Glomerular visceral epithelial cell (primary cell): Measurements from ENCODE around the gene PLEKHA5.
A peak's percentile ranks its signal among the peaks of the same experiment; 100 is the strongest.

Experiments used
- DNase-seq: peaks from one replicate; pipeline ENCODE4 v3.0.0-alpha.2; 2016; ENCODE audit errors: extremely low spot score

The PLEKHA5 gene

DNA sequence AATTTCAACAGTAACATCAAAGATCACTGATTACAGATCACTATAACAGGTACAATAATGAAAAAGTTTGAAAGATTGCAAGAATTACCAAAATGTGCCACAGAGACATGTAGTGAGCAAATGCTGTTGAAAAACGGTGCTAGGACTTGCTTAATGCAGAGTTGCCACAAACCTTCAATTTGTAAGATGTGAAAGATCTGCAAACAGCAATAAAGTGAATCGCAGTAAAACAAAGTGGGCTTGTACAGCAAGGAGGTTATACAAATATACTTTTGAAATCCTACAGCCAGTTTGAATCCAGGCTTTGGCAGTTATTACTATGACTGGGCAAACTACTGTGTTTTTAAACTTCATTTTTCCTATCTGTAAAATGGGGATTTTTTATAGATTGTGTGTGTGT lies 1.0 kb upstream of the PLEKHA5 start:
- DNase-seq = no peak

DNA sequence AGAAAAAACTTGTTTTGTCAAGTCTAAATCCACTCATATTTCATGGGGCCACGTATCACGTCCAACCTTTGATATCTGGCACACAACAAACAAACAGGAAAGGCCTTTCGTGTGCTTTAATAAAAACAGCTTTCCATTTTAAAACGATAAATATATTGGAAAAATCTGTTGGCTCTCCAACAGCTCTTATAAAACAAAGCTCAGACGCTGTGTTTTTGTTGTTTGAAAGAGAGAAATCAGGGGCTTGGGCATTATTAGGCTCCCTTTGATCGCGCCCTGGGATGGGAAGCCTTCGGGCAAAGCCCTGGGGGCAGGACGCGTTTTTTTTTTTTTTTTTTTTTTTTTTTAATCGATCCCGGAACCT lies 429 bp upstream of the PLEKHA5 start:
- DNase-seq = no peak

DNA sequence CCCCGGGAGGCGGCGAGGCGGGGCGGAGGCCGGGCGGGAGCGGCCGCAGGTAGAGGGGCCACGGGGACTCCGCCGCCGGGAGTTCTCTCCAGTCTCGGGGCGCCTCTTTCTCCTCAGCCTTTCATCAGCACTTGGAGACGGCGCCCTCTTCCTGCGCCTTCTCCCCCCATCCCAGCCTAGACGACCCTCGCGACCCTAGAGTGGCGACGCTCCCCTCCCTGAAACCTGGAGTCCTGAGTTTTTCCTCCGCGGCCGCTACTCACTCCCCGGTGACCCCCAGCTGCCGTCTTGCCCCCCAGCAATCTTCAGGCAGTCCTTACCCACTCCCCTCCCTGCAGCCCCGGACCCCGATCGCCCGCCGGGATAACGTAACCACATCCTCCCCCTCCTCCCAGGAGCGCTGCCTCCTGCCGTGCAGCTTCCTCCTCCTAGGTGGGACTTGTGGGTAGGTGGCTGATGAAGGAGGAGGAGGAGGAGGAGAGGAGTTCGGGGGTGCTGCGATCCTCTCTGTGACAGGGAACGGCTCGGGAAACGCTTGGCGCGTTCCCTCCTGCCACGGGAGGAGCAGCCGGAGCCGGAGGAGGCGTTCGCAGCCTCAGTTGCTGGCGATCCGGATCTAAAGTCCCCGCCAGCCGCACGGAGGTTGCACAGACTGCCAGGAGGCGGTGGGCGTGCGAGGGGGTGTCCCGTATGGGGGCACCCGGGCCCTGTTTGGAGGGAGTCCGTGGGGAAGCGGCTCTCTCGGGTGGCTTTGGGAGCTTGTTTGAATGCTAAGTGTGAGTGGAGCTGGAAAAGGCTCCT lies 891 bp downstream of the PLEKHA5 start:
- DNase-seq = peak; percentile 61

DNA sequence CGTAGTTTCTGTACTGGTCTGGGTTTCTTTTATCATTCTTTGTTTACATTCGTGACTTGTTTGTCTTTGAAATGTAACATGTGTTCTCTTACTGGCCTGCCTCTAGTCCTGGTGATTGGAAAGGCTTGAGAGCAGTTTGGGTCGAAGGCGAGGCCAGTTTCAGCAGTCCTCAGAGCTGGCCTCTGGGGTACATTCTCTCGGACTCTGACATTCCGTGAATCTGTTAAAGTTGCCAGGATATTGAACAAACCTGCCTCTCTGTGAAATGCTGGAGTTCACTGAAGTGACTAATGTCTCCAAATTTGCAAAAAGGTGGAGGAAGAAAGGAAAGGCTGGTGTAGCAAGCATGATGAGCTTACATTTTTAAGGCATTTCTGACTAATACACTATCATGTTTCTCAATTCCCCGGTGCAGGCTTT lies 1.5 kb downstream of the PLEKHA5 start:
- peak; percentile 45 for DNase-seq

DNA sequence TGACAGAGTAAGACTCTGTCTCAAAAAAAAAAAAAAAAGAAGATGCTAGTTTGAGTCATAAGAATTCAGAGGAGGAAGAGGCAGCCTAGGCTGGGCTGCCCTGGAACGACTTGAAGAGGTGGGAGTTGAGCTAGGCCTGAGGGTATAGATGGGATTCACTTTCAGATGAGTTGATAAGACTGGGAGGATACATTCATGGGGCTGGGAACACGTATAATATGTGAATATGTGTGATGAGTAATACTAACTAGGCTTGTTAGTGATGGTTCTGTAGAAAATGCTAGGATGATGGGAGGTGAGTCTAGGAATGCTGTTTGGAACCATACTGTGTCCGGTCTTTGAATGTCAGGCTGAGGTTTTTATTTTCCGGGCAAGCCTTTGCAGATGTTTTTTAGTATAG lies 9.0 kb downstream of the PLEKHA5 start:
- DNase-seq = no peak

DNA sequence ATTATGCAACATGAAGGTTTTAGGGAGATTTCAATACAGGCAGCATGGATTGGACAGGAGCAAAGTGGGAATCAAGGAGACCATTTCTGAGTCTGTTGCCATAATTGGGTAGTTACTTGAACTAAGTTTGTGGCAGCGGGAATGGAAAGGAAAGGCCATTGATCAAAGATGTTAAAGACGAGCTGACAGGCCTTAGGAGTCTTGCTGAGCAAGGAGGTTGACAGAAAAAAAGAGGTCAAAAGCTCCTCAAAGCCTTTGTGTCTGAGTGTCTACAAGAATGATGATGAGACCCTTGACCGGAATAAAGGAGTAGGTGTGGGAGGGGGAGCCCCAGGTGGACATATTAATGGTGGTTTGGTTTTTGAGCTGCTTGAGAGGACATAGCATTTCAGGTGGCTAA lies 9.4 kb downstream of the PLEKHA5 start:
- no peak for DNase-seq

DNA sequence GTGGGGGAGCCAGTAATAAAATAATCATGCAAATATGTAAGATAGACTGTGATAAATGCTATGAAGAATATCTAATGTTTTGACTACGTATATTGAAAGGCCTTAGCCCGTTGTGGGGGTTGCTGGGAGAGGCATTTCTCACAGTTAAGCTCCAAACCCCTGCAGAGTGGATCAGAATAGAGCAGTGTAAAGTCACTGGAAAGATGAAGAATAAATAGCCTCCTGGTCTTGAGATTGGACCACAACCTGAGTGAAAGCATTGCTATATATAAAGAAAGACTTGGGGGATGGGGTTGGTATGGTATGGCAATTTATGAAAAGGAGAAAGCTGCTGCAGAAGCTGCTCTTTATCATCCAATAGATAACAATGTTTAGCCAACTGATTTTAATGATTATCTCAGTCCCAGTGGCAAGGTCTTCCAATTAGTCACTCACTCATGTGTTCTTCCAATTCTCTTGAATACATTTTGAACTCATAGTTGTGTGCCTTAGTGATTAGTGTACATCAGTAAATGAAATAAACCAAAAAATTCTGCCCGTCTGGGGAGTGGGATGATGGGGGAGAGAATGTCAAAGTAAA lies 10.2 kb downstream of the PLEKHA5 start:
- DNase-seq = no peak

DNA sequence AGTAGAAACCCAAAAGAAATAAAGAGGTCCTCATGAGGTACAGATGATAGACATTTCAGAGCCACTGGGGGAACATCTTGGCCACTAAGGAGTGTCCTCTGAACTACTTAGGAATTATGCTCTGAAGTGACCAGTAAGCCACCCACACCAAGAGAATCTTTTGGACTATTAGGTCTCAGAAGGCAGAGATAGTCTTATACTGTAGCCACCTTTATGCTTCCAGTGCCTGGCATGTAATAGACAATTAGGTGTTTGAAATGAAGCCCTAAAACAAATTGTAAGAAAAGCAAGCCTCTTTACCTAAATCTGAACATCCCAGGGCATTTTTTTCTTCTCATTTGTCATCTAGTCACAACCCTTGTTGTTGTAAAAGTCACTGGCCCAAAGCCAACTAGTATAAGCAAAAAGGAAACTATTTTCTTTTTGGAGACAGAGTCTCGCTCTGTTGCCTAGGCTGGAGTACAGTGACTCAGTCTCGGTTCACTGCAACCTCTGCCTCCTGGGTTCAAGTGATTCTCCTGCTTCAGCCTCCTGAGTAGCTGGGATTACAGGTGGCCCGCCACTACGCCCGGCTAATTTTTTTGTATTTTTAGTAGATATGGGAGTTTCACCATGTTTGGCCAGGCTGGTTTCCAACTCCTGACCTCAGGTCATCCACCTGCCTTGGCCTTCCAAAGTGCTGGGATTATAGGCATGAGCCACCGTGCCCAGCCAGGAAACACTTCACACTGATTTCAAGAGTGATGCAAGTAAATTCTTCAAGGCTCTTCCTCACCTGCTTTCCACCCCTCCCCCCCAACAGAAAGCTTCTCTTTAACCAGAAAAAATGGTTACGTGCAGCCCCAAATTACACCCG lies 11.1 kb downstream of the PLEKHA5 start:
- DNase-seq = no peak

DNA sequence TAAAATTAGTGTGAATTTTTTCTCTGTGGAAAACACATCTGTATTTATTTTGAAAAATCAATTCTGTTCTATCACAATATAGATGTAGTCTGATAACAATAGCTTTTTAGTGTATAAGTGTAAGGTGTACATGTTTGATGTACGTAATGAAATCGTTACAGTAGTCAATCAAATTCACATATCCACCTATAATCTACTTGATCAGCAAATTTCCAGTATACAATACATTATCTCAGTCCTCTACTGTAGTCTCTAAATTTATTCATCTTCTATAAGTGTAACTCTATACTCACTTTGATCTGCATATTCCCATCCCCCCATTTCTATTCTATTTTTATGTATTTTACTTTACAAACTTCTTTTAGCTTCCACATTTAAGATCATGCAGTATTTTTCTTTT lies 13.0 kb downstream of the PLEKHA5 start:
- DNase-seq = no peak

DNA sequence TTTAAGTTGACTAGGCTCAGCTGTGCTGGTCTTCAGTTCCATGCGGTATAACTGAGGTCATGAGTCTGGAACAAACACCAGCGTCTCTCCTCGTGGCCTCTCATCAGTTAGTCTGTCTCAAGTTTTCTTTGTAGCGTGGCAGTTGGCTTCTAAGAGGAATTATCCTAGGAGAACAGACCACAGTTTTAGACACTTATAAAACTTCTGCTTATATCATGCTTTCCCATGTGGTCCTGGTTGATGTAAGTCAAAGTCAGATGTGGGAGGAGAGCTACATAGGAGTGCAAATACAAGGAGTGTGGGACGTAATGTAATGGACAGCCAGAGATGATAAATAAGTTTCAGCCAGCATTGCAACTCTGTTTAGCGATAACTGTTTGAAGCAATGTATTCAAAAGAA lies 14.8 kb downstream of the PLEKHA5 start:
- no peak for DNase-seq

DNA sequence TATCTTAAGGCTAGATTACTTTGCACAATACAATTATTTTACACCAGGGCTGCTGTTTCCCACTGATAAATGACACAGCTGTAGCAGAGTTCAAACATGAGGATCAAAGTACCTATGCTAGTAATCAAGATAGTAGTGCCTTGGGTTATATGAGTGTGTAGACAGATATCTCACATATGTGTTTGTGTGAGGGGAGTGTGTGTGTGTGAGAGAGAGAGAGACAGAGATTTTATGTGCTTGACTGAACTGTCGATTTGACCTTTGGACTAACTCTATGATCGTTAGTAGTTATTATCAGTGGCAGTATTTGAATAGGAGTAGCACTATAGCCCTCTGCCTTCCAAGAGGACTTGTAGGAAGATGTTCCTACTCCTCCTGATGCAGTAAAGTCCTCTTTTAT lies 15.5 kb downstream of the PLEKHA5 start:
- DNase-seq = no peak

DNA sequence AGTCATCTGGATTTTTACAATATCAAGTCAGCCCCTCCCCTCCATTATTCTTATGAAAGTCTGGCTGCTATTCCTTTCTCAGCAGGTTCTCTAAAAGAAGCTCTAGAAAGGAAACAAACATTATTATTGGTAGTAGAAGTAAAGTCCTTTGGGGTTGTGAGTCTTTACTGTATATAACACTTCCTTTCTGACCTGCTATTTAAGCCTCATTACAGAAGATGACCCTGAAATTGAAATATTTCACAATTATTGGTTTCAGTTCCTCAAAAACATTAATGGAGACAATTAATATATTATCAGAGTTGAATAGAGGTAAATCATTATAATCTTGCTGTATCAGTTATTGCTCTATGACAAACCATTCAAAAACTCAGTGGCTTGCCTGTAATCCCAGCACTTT lies 19.3 kb downstream of the PLEKHA5 start:
- DNase-seq = no peak

DNA sequence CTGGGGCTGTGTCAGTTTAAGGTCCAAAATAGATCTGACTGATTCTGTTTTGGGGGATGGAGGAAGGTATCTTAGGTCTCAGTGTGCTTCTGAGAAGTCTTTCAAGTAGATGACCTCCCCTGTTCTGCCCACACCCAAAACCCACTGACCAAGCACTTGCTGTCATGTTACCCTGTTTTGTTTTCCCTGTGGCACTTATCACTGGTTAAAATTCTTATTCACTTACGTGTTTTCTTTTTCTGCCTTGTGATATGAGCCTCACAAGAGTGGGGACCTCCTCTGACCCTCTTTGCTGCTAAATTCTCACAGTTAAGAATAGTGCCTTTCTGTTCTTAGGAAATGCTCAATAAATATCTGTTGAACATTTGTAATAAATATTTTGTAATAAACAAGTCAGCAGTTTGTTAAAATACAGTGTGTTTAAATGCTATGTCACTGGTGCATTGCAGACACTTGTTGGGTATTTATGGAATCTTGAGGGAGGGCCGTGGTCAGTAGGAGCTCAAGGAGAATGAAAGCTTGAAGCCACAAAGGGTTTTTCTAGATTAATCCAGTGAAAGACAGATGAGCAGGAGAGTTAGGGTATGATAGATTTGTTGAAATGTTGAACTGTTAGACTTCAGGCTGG lies 20.9 kb downstream of the PLEKHA5 start:
- DNase-seq = peak; percentile 40

DNA sequence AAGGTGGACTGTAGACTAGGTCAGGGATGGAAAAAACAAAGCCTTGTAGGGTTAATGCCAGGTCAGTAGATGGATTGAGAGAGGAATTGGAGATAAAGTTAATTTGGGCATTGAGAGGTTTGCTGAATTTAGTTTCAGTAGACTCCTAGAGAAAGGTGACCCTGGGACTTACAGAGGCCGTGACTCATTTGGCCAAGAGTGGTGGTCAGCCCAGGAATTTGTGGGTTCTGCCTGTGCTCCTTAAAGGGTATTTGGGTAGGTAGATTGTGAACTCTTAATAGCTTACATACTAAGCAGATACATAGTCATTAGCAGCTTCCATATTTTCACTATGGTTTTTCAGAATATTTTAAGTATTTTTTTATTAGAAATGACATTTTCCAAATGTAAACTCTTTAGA lies 21.8 kb downstream of the PLEKHA5 start:
- DNase-seq = peak; percentile 63

DNA sequence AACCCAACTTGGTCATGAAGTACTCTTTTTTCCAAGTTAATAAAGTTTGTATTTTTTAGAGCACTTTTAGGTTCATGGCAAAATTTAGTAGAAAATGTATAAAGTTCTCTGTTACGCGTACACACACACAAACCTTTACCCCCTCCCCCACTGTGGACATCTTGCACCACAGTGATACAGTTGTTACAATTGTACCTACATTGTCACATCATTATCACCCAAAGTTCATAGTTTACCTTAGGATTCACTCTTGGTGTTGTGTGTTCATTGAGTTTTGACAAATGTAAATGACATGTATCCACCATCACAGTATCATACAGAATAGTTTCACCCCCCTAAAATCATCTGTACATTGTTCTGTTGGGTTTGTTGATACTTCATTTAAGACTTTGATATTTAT lies 23.9 kb downstream of the PLEKHA5 start:
- no peak for DNase-seq

DNA sequence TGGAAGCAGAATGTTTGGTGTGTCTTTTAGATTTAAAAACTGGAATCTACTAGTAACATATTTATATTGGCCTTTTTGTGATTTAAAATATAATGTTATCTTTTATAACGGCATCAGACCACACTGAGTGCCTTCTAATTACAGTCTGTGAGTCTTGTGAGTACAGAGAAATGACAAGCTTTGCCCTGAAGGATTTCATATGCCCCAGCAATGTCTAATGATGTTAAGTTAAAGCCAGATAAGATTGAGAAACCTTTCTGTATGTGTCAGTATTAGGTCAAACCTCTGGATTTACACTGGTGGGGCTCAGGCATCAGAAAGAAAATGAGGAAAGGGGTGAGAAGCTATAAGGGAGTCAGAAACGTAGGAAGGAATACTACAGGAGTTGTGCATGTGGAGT lies 25.2 kb downstream of the PLEKHA5 start:
- DNase-seq = no peak

DNA sequence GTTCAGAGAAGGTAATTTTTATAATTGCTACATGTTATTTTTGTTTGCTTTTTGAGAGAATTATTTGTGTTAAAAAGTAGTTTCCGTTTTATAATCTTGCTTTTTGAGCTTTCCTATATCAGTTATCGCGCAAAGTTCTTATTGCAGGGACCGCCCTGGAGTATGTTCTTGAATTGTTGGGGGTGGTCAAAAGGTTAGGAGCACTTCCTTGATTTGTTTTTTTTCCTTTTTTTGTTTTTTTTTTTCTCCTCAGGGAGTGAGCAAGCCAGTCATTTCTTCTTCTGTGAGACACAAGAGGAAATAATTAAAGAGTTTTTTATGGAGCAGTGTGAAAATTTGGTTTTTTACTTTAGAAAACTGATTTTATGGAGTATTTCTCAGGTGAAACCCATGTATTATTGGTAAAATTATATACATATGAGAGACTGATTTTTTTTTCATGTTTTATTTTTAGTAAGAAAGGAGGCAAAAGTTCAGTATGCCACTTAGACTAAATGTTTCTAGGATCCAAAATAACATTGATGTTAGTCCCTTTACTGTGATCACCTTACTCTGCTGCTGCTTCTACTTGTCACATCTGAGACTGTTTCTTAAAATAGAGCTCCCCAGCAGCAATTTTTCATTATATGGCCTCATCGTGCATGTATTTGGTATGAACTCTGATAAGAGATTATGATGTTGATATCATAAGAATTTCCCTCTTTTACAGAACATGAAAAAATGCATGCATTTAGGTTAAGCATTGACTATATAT lies 26.6 kb downstream of the PLEKHA5 start:
- DNase-seq = no peak

DNA sequence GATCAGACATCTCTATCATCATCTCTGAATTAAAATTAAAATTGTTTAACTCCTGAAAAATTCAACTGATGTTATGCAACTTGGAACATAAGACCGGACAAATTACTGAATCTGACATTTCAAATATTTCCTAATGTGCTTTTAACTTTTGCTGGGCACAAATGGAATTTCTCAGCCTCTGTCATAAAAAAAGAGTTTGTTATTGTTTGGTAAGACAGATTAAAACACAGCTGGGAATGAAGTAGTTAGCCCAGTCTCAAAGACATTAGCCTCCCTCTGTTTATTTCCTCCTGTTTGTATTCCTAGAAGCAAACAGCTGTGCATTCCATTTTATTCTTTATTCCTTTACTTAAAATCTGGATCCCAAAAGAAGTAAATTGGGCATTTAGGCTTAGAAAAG lies 29.4 kb downstream of the PLEKHA5 start:
- no peak for DNase-seq

DNA sequence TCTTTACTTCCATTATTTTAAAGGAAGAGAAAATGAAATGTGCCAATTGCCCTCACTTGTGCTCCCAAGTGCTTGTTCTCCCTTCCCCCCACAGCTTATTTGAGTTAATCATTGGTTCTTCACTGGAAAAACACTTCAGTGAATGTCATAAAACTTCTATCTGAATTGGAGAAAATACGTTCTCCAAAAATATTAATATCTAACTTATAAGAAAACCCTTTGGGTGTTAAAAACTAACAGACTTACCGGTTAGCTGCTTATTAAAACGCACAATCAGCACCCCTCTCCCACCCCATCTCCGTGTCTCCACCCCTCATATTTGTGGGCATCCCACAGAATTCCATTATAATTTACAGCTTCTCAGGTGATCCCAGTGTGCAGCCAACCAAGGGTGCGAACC lies 31.7 kb downstream of the PLEKHA5 start:
- peak; percentile 63 for DNase-seq

DNA sequence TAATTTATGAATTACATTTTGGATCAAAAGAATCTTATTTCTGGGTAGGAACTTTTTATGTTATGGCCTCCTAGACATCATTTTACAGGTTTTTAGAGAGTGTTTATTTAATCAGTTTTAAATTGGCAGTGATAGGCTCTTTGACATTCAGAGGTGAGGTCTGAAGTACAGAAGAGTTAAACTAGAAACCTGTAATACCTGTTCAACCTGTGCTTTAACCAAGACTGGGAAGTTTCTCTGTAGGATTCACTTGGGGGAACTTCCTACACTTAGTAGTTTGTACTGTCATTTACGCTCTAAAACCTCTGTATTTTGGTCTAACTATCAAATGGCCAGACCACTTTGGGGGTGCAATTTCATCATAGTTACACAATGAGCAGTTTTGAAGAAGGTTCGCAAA lies 35.9 kb downstream of the PLEKHA5 start:
- no peak for DNase-seq

DNA sequence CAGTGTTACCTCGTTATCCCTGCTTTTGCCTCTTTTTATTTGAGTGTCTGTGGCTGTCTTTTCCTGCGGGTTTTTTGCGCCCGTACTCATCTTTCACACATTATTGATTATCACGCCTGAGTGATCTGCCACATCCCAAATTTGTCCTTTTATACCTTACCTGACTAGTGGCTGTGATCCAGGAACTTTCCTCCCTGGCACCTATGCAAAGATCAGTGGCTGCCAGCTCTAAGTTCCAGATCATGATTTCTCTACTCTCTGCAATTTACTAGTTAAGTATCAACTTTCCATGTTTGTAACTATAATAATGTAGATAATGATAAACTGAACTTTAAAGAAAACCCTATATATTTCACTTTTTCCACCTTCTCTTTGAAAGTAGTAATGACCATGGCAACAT lies 36.9 kb downstream of the PLEKHA5 start:
- no peak for DNase-seq

DNA sequence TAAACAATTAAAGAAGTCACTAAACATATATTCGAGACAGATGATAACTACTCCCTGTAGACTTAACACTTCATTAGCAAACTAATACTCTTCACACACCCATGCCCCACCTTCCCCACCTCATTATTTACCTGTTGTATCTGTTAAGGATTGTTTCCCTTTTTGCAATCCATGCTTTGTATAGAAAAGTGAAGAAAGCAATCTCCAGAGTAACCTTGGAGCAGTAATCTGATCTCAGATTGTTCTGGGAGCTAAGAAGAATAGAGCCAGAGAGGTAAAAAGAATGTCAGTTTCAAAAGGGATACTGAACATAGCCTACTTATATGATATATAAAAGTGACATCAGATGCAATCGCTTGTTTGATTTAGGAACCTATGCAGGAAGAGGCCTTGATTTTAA lies 37.4 kb downstream of the PLEKHA5 start:
- DNase-seq = no peak
